ENCODE measurements around the gene FGFR3.

Gene FGFR3

GRCh38 chr4:1768367-1769034 lies 24.6 kb upstream of the FGFR3 start:
- H3K4me3 ChIP-seq (ENCODE audit: low read depth, low read length), result no peak overlapping the region
- no peak for DNase-seq (ENCODE audit: low read depth)
- TF ChIP-seq CTCF (conservative IDR thresholded peaks at IDR 0.05; ENCODE audit: low read depth, low read length), result no peak

GRCh38 chr4:1769692-1770091 lies 23.4 kb upstream of the FGFR3 start:
- TF ChIP-seq CTCF (conservative IDR thresholded peaks at IDR 0.05; ENCODE audit: low read depth, low read length), result no peak
- H3K4me3 ChIP-seq (ENCODE audit: low read depth, low read length), result no peak overlapping the region
- DNase-seq (ENCODE audit: low read depth), result no peak

- TF ChIP-seq CTCF (conservative IDR thresholded peaks at IDR 0.05; ENCODE audit: low read depth, low read length), result no peak
- no peak for DNase-seq (ENCODE audit: low read depth)
- H3K4me3 ChIP-seq (ENCODE audit: low read depth, low read length), result no peak overlapping the region
Observed at GRCh38 chr4:1770245-1770644, 22.8 kb upstream of the FGFR3 start.

GRCh38 chr4:1770791-1771231 lies 22.3 kb upstream of the FGFR3 start:
- H3K4me3 ChIP-seq (ENCODE audit: low read depth, low read length), result no peak overlapping the region
- DNase-seq (ENCODE audit: low read depth), result no peak
- no peak for TF ChIP-seq CTCF (conservative IDR thresholded peaks at IDR 0.05; ENCODE audit: low read depth, low read length)

GRCh38 chr4:1771555-1772305 lies 21.4 kb upstream of the FGFR3 start:
- H3K4me3 ChIP-seq (ENCODE audit: low read depth, low read length), result no peak overlapping the region
- no peak for TF ChIP-seq CTCF (conservative IDR thresholded peaks at IDR 0.05; ENCODE audit: low read depth, low read length)
- no peak for DNase-seq (ENCODE audit: low read depth)

- TF ChIP-seq CTCF (conservative IDR thresholded peaks at IDR 0.05; ENCODE audit: low read depth, low read length), result no peak
- DNase-seq (ENCODE audit: low read depth), result no peak
- no peak overlapping the region for H3K4me3 ChIP-seq (ENCODE audit: low read depth, low read length)
Observed at GRCh38 chr4:1772853-1773538, 20.1 kb upstream of the FGFR3 start.

All from choroid plexus epithelial cell (primary cell).